Keratinocyte (primary cell): ENCODE data around the gene PLXNA3.

Source experiments
- CTCF ChIP-seq, 3 experiments: IDR thresholded peaks in 1 of 3; conservative IDR thresholded peaks in 1 of 3; optimal IDR thresholded peaks in 1 of 3; 2 replicates in 2 of 3; 3 replicates in 1 of 3; pipeline versions ENCODE3 to v1.5.1; 2011; ENCODE audit warnings: low read length in 3 of 3, mild to moderate bottlenecking in 3 of 3, moderate library complexity in 2 of 3, control low read depth in 1 of 3, inconsistent platforms in 1 of 3; ENCODE audit not compliant: insufficient read depth in 2 of 3; ENCODE audit errors: extremely low read depth in 1 of 3
- EZH2 ChIP-seq: IDR thresholded peaks from one replicate; pipeline ENCODE4 v1.6.1; 2012; ENCODE audit warnings: inconsistent platforms, mild to moderate bottlenecking, low read length, moderate library complexity

GRCh38 chrX:154467556-154467955 is 9.5 kb downstream of the PLXNA3 start:
- no peak for TF ChIP-seq CTCF (optimal IDR thresholded peaks at IDR 0.05 in 1 of 3, IDR thresholded peaks at IDR 0.05 in 1 of 3, conservative IDR thresholded peaks at IDR 0.05 in 1 of 3; ENCODE audit: extremely low read depth in 1 of 3, insufficient read depth in 2 of 3, low read length in 3 of 3)
- TF ChIP-seq EZH2, result no peak
